NT2/D1 (cell line): ENCODE results near the gene HCN1.
"Not testable (repeated sequence)": the region's sequence is repeated elsewhere in the genome, so short reads cannot be mapped to it uniquely, and the experiment has no call there.

Source experiments
- SUZ12 ChIP-seq: IDR thresholded peaks from 2 replicates; pipeline ENCODE4 v1.6.1; 2011; ENCODE audit not compliant: insufficient read length, insufficient read depth; ENCODE audit errors: extremely low read depth
- YY1 ChIP-seq: IDR thresholded peaks from 2 replicates; pipeline ENCODE4 v1.6.1; 2011; ENCODE audit not compliant: insufficient read length, insufficient read depth

GRCh38 chr5:45586001-45586400, 110.2 kb downstream of the HCN1 start:
- not testable (repeated sequence) for TF ChIP-seq SUZ12, YY1
